Transverse colon (tissue), 4 donors: Measurements from ENCODE around the gene COL1A1. TPM values are rescaled to one million over a fixed set of nuclear protein-coding genes. Genes with fewer than 3 reads are reported as not detected.

ENCODE experiments used
- DNase-seq: peaks from one replicate; pipeline ENCODE4 v3.0.0-alpha.2; 2019
- H3K27ac ChIP-seq, 4 donors: fragments of 200-600 bp; sonication (generic); 2 replicates each; pipeline ENCODE4 v1.5.1; 2016 to 2018; ENCODE audit warnings: inconsistent platforms in 4 of 4
- H3K27me3 ChIP-seq: fragments of 200-600 bp; sonication (generic); 2 replicates; pipeline ENCODE4 v1.5.1; 2017; ENCODE audit warnings: inconsistent platforms
- H3K36me3 ChIP-seq, 4 donors: fragments of 200-600 bp; sonication (generic); 2 replicates each; pipeline ENCODE4 v1.5.1; 2017 to 2019; ENCODE audit warnings: inconsistent platforms in 4 of 4
- H3K4me1 ChIP-seq, 4 donors: fragments of 200-600 bp; sonication (generic); 2 replicates each; pipeline ENCODE4 v1.5.1; 2017 to 2020; ENCODE audit warnings: inconsistent platforms in 4 of 4
- H3K4me3 ChIP-seq, 4 donors: fragments of 200-600 bp; sonication (generic); 1 replicate in 1 of 4; 2 replicates in 3 of 4; pipeline versions ENCODE4 v1.5.1 to v1.6.1; 2017 to 2019; ENCODE audit warnings: inconsistent platforms in 4 of 4
- H3K9me3 ChIP-seq, 2 donors: fragments of 200-600 bp; sonication (generic); 2 replicates each; pipeline ENCODE4 v1.5.1; 2017 to 2019; ENCODE audit warnings: inconsistent platforms in 2 of 2
- EP300 ChIP-seq: sonication (generic); formaldehyde crosslinking; IDR thresholded peaks from one replicate; pipeline ENCODE4 v1.6.1; 2017; ENCODE audit warnings: antibody characterized with exemption, low read depth
- POLR2A ChIP-seq: fragments of 450-650 bp; IDR thresholded peaks from one replicate; pipeline ENCODE4 v1.6.1; 2016; ENCODE audit warnings: antibody characterized with exemption, mild to moderate bottlenecking, moderate library complexity
- POLR2AphosphoS5 ChIP-seq, 3 donors: sonication (generic); formaldehyde crosslinking; IDR thresholded peaks; one replicate each; pipeline ENCODE4 v1.6.1; 2016; ENCODE audit warnings: antibody characterized with exemption in 3 of 3
- WGBS, 2 donors: methylation state at CpG; one replicate each; pipeline ENCODE4 v1.1.5; 2018; ENCODE audit warnings: low coverage in 1 of 2; 5-methylcytosine and 5-hydroxymethylcytosine counted together
- in situ Hi-C, 4 donors: fragments of 200-750 bp; cut with MboI; loops; one replicate each; pipeline versions ENCODE4 v1.15.0 to v1.15.1; 2017; ENCODE audit warnings: low sequenced_read_pairs in 3 of 4, low pct_ligation_motif_present in 1 of 4, low pct_unique_long_range_greater_than_20kb in 1 of 4
- intact Hi-C: fragments of 100-400 bp; cut with DNase I; formaldehyde crosslinking; loops from one replicate; pipeline ENCODE4 v1.15.1; 2023; ENCODE audit warnings: low total_unique reads
- small RNA-seq, 4 donors: library from RNA; depleted of rRNA; stranded (forward); fragments of <200 nt; gene quantifications; one replicate each; pipeline ENCODE3, GENCODE V24; 2016
- total RNA-seq, 4 donors: library from RNA; depleted of rRNA; stranded (reverse); fragments of >200 nt; gene quantifications; one replicate each; pipeline ENCODE4 v1.1.0, GENCODE V29; 2016
- TF ChIP-seq, protein P1 (sequence below), 5 experiments: fragments of 200-600 bp in 3 of 5; fragments of 450-650 bp in 2 of 5; sonication (generic) in 3 of 5; IDR thresholded peaks; 1 replicate in 2 of 5; 2 replicates in 3 of 5; pipeline ENCODE4 v1.5.1; 2016 to 2017; ENCODE audit warnings: antibody characterized with exemption in 5 of 5, inconsistent platforms in 3 of 5, mild to moderate bottlenecking in 2 of 5, moderate library complexity in 1 of 5

Gene COL1A1
- total RNA-seq, 4 donors from 2014 or later = 13.0 to 210 (median 79.8) TPM

DNA sequence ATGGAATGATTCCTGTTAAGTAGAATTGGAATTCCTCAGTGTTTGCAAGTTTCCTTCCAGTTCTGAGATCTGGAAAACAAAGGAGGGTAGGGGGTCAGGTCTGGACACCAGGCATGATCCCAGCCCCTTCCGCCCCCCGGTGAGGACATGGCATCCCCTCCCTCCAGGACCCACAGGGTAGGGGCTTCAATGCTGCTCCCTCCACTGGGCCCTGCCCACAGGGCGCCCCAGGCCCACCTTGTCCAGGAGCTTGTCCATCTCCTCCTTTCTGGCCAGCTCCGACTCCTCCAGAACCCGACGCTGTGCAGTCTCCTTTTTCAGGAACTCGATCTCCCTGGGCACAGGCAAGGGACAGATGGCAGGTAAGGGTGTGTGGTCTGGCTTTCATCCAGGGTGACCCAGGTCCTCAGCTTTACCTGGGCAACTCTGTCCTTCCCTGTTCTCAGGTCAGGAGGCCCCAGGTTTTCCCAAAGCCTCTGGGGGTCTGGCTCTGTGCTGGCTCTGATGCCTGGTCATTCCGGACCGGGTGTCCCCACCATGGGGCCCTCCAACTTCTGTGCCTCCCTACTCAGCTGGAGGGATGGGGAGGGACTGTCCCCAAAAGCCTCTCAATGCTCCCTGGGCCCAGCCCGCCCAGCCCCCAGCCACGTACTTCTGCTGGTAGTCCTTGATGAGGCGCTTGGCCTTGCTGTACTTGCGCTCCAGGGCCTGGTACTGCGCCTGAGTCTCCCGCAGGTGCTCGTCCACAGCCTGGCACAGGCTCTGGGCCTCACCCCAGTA, 65.9 kb downstream of the COL1A1 start:
- Histone ChIP-seq H3K4me3 (no peak overlapping the region), H3K27me3 (peaks cover 5% of the 10 kb centered on the region), H3K36me3 (peaks cover 0 to 40% (median 11%) of the 10 kb centered on the region in 4 donors), H3K9me3 (no peaks in the 10 kb centered on the region), H3K4me1 (peaks cover 0 to 20% (median 9%) of the 10 kb centered on the region in 4 donors), H3K27ac (no peak overlapping the region)
- 92 to 100% methylated on average over 1 to 15 of the region's 16 CpGs for WGBS, 2 donors
- intact Hi-C loops = no loop called here
- no peak for TF ChIP-seq POLR2AphosphoS5 (IDR thresholded peaks at IDR 0.05)
- TF ChIP-seq, protein P1, sequence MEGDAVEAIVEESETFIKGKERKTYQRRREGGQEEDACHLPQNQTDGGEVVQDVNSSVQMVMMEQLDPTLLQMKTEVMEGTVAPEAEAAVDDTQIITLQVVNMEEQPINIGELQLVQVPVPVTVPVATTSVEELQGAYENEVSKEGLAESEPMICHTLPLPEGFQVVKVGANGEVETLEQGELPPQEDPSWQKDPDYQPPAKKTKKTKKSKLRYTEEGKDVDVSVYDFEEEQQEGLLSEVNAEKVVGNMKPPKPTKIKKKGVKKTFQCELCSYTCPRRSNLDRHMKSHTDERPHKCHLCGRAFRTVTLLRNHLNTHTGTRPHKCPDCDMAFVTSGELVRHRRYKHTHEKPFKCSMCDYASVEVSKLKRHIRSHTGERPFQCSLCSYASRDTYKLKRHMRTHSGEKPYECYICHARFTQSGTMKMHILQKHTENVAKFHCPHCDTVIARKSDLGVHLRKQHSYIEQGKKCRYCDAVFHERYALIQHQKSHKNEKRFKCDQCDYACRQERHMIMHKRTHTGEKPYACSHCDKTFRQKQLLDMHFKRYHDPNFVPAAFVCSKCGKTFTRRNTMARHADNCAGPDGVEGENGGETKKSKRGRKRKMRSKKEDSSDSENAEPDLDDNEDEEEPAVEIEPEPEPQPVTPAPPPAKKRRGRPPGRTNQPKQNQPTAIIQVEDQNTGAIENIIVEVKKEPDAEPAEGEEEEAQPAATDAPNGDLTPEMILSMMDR (IDR thresholded peaks at IDR 0.05) = no peak
- TF ChIP-seq POLR2A = no peak
- TF ChIP-seq EP300 = no peak
- no peak for DNase-seq
- in situ Hi-C loops = no loop called here

DNA sequence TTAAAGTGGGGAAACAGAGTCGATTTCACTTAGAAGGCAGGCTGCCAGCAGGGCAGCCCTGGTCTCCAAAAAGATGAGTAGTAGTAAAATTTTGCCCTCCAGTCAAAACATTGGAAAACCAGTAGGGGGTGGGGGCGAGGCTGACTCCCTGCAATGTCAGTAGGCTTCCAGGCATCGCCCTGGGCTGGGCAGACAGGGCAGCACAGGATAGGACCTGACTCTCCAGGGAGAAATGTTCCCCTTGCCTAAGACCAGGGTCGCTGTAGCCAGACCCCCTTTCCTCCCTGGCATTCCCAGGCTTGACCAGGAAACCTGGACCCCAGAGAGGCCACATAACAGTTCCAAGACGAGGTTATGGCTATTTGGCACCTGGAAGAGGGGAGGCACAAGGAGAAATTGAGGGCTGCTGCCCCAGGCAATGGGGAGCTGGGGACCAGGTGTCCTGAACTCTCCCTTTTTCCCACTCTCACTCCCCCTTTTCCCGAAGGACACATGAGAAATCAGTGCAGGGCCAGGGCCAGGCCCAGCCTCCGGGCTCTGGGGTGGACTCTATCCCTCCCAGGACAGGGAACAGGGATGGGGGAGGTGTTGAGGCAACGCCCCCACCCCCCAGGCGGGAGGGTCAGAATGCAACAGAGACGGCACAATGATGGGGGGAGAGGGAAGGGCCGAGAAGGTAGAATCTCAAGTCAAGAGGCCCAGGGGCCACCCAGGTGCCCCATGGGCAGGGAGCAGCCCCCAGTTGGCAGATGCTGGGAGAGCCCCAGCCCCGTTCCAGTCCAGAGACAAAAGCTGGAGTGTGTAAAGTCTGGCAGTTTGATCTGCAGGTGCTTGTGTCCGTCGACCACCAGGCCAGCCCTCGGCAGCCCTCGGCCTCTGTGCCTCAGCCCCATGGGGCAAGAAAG, 67.0 kb downstream of the COL1A1 start:
- Histone ChIP-seq H3K4me1 (peaks cover 1 to 26% (median 18%) of the 10 kb centered on the region in 4 donors), H3K4me3 (no peak overlapping the region), H3K36me3 (peaks cover 0 to 39% (median 10%) of the 10 kb centered on the region in 4 donors), H3K27me3 (peaks cover 16% of the 10 kb centered on the region), H3K27ac (no peak overlapping the region), H3K9me3 (no peaks in the 10 kb centered on the region)
- 59 to 74% methylated on average over 3 to 16 of the region's 16 CpGs for WGBS, 2 donors
- no peak for DNase-seq
- in situ Hi-C loops = no loop called here
- no peak for TF ChIP-seq POLR2A
- TF ChIP-seq, protein P1 (IDR thresholded peaks at IDR 0.05) = no peak
- no peak for TF ChIP-seq EP300
- no peak for TF ChIP-seq POLR2AphosphoS5 (IDR thresholded peaks at IDR 0.05)
- intact Hi-C loops = no loop called here

DNA sequence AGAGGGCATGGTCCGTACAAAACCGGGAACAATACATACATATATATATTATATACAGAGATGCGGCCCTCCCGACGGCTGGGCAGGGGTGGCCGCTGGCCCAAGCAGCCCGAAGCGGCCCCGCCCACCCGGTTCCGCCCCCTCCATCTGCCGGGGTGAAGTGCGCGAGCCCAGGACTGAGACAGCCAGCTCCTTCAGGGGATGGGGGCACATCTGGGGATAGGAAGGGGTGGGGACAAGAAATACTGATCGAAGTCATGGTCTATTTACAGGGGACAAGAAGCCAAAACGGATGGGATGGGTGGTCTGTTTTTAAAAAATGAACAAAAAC, 67.7 kb downstream of the COL1A1 start:
- Histone ChIP-seq H3K27ac (peak overlapping the region in 3 of 4 donors; percentile 18 to 32 (median 22)), H3K36me3 (peaks cover 0 to 31% (median 6%) of the 10 kb centered on the region in 4 donors), H3K9me3 (no peaks in the 10 kb centered on the region), H3K4me1 (peaks cover 9 to 33% (median 25%) of the 10 kb centered on the region in 4 donors), H3K4me3 (no peak overlapping the region), H3K27me3 (peaks cover 23% of the 10 kb centered on the region)
- no peak for DNase-seq
- 50 to 67% methylated on average over 1 to 15 of the region's 16 CpGs for WGBS, 2 donors
- in situ Hi-C loops = no loop called here
- intact Hi-C loops = no loop called here
- TF ChIP-seq POLR2AphosphoS5 (IDR thresholded peaks at IDR 0.05) = no peak
- TF ChIP-seq, protein P1 (IDR thresholded peaks at IDR 0.05) = no peak
- no peak for TF ChIP-seq POLR2A
- no peak for TF ChIP-seq EP300

Small RNA genes lying within 50 kb of the gene (small RNA-seq; reads per million reads assigned to genes)
- 0 reads per million in 4 donors for gene SUMO2P7

Other genes starting within 250 kb of the COL1A1 start
- gene DLX4, start 232.4 kb downstream of the COL1A1 start, total RNA-seq = not detected
- not detected for gene DLX3, start 206.4 kb downstream of the COL1A1 start, total RNA-seq
- 100 to 1,000 TPM; 147 to 294 (median 171) TPM for gene ITGA3, start 145.5 kb downstream of the COL1A1 start, total RNA-seq
- 100 to 1,000 TPM in 3 of 4 donors, 10 to 100 TPM in 1; 84.6 to 292 (median 136) TPM for gene PDK2, start 106.3 kb downstream of the COL1A1 start, total RNA-seq
- gene SAMD14, start 71.5 kb downstream of the COL1A1 start, total RNA-seq = 1 to 10 TPM in 1 of 4 donors, under 1 TPM in 2, not detected in 1; 0.14 to 1.8 (median 0.32) TPM
- gene PPP1R9B, start 51.0 kb downstream of the COL1A1 start, total RNA-seq = 10 to 100 TPM; 19.0 to 29.9 (median 27.7) TPM
- 10 to 100 TPM in 1 of 4 donors, 1 to 10 TPM in 3; 3.7 to 65.3 (median 7.6) TPM for gene SGCA, start 35.6 kb downstream of the COL1A1 start, total RNA-seq
- 1 to 10 TPM in 2 of 4 donors, not detected in 2; 1.9 to 3.7 TPM for gene TMEM92, start 72.8 kb upstream of the COL1A1 start, total RNA-seq
- 10 to 100 TPM; 21.3 to 27.3 (median 22.0) TPM for gene XYLT2, start 144.5 kb upstream of the COL1A1 start, total RNA-seq
- gene MRPL27, start 171.6 kb upstream of the COL1A1 start, total RNA-seq = 10 to 100 TPM in 3 of 4 donors, 1 to 10 TPM in 1; 4.9 to 97.5 (median 46.9) TPM
- 1 to 10 TPM in 2 of 4 donors, not detected in 2; 1.4 to 1.6 TPM for gene EME1, start 171.6 kb upstream of the COL1A1 start, total RNA-seq
- 10 to 100 TPM; 45.0 to 96.9 (median 64.4) TPM for gene LRRC59, start 195.9 kb upstream of the COL1A1 start, total RNA-seq
- 100 to 1,000 TPM; 165 to 460 (median 190) TPM for gene ACSF2, start 224.6 kb upstream of the COL1A1 start, total RNA-seq